Measurements from ENCODE around the gene GNAZ.

The GNAZ gene

GRCh38 chr22:23102002-23102655 lies 31.8 kb downstream of the GNAZ start:
- Histone ChIP-seq H3K9ac (ENCODE audit: insufficient read length) (no peak overlapping the region), H3K9me3 (ENCODE audit: low read depth, low read length) (no peaks in the 10 kb centered on the region), H3K4me3 (no peak overlapping the region), H3K36me3 (ENCODE audit: insufficient read depth, low read length) (no peaks in the 10 kb centered on the region), H3K27ac (no peak overlapping the region)
- TF ChIP-seq POLR2AphosphoS5 (IDR thresholded peaks at IDR 0.05; ENCODE audit: borderline replicate concordance, low read depth, low read length) (no peak), FOXP2 (optimal IDR thresholded peaks at IDR 0.05; ENCODE audit: control extremely low read depth, extremely low read length, insufficient read depth) (no peak)
- DNase-seq (ENCODE audit: low read depth, low spot score), result no peak

- H3K9me3 ChIP-seq (ENCODE audit: low read depth, low read length), result no peaks in the 10 kb centered on the region
- DNase-seq (ENCODE audit: low read depth, low spot score), result no peak
- H3K27ac ChIP-seq, result no peak overlapping the region
- no peak overlapping the region for H3K9ac ChIP-seq (ENCODE audit: insufficient read length)
- H3K4me3 ChIP-seq, result no peak overlapping the region
- TF ChIP-seq POLR2AphosphoS5 (IDR thresholded peaks at IDR 0.05; ENCODE audit: borderline replicate concordance, low read depth, low read length) (no peak), FOXP2 (optimal IDR thresholded peaks at IDR 0.05; ENCODE audit: control extremely low read depth, extremely low read length, insufficient read depth) (no peak), EZH2 (IDR thresholded peaks at IDR 0.05) (no peak)
- no peaks in the 10 kb centered on the region for H3K36me3 ChIP-seq (ENCODE audit: insufficient read depth, low read length)
These were observed 32.5 kb downstream of the GNAZ start for GRCh38 chr22:23102776-23103175.

GRCh38 chr22:23103199-23103954 lies 33.1 kb downstream of the GNAZ start:
- H3K27ac ChIP-seq, result no peak overlapping the region
- no peak for DNase-seq (ENCODE audit: low read depth, low spot score)
- no peak for TF ChIP-seq POLR2AphosphoS5 (IDR thresholded peaks at IDR 0.05; ENCODE audit: borderline replicate concordance, low read depth, low read length)
- no peak overlapping the region for H3K4me3 ChIP-seq
- no peaks in the 10 kb centered on the region for H3K9me3 ChIP-seq (ENCODE audit: low read depth, low read length)
- no peaks in the 10 kb centered on the region for H3K36me3 ChIP-seq (ENCODE audit: insufficient read depth, low read length)
- H3K9ac ChIP-seq (ENCODE audit: insufficient read length), result no peak overlapping the region

GRCh38 chr22:23104187-23104971 lies 34.1 kb downstream of the GNAZ start:
- no peak overlapping the region for H3K27ac ChIP-seq
- H3K36me3 ChIP-seq (ENCODE audit: insufficient read depth, low read length), result no peaks in the 10 kb centered on the region
- no peak for DNase-seq (ENCODE audit: low read depth, low spot score)
- H3K4me3 ChIP-seq, result no peak overlapping the region
- no peaks in the 10 kb centered on the region for H3K9me3 ChIP-seq (ENCODE audit: low read depth, low read length)
- no peak overlapping the region for H3K9ac ChIP-seq (ENCODE audit: insufficient read length)
- TF ChIP-seq POLR2AphosphoS5 (IDR thresholded peaks at IDR 0.05; ENCODE audit: borderline replicate concordance, low read depth, low read length) (no peak), EZH2 (IDR thresholded peaks at IDR 0.05) (no peak), FOXP2 (optimal IDR thresholded peaks at IDR 0.05; ENCODE audit: control extremely low read depth, extremely low read length, insufficient read depth) (no peak)

GRCh38 chr22:23105304-23105703 lies 35.0 kb downstream of the GNAZ start:
- H3K9ac ChIP-seq (ENCODE audit: insufficient read length), result no peak overlapping the region
- no peaks in the 10 kb centered on the region for H3K36me3 ChIP-seq (ENCODE audit: insufficient read depth, low read length)
- no peak overlapping the region for H3K4me3 ChIP-seq
- no peak overlapping the region for H3K27ac ChIP-seq
- no peak for TF ChIP-seq POLR2AphosphoS5 (IDR thresholded peaks at IDR 0.05; ENCODE audit: borderline replicate concordance, low read depth, low read length)
- TF ChIP-seq EZH2 (IDR thresholded peaks at IDR 0.05), result no peak
- no peak for TF ChIP-seq FOXP2 (optimal IDR thresholded peaks at IDR 0.05; ENCODE audit: control extremely low read depth, extremely low read length, insufficient read depth)
- DNase-seq (ENCODE audit: low read depth, low spot score), result no peak
- no peaks in the 10 kb centered on the region for H3K9me3 ChIP-seq (ENCODE audit: low read depth, low read length)

GRCh38 chr22:23105919-23106318 lies 35.6 kb downstream of the GNAZ start:
- H3K9ac ChIP-seq (ENCODE audit: insufficient read length), result no peak overlapping the region
- H3K4me3 ChIP-seq, result no peak overlapping the region
- DNase-seq (ENCODE audit: low read depth, low spot score), result no peak
- H3K36me3 ChIP-seq (ENCODE audit: insufficient read depth, low read length), result no peaks in the 10 kb centered on the region
- no peak for TF ChIP-seq FOXP2 (optimal IDR thresholded peaks at IDR 0.05; ENCODE audit: control extremely low read depth, extremely low read length, insufficient read depth)
- no peak for TF ChIP-seq POLR2AphosphoS5 (IDR thresholded peaks at IDR 0.05; ENCODE audit: borderline replicate concordance, low read depth, low read length)
- TF ChIP-seq EZH2 (IDR thresholded peaks at IDR 0.05), result no peak
- H3K9me3 ChIP-seq (ENCODE audit: low read depth, low read length), result no peaks in the 10 kb centered on the region
- H3K27ac ChIP-seq, result no peak overlapping the region

- Histone ChIP-seq H3K9ac (ENCODE audit: insufficient read length) (no peak overlapping the region), H3K36me3 (ENCODE audit: insufficient read depth, low read length) (no peaks in the 10 kb centered on the region), H3K9me3 (ENCODE audit: low read depth, low read length) (no peaks in the 10 kb centered on the region), H3K4me3 (no peak overlapping the region), H3K27ac (no peak overlapping the region)
- DNase-seq (ENCODE audit: low read depth, low spot score), result no peak
- TF ChIP-seq EZH2 (IDR thresholded peaks at IDR 0.05) (no peak), POLR2AphosphoS5 (IDR thresholded peaks at IDR 0.05; ENCODE audit: borderline replicate concordance, low read depth, low read length) (no peak), FOXP2 (optimal IDR thresholded peaks at IDR 0.05; ENCODE audit: control extremely low read depth, extremely low read length, insufficient read depth) (no peak)
These were observed 36.0 kb downstream of the GNAZ start for GRCh38 chr22:23106344-23106743.

GRCh38 chr22:23106906-23107367 lies 36.6 kb downstream of the GNAZ start:
- TF ChIP-seq FOXP2 (optimal IDR thresholded peaks at IDR 0.05; ENCODE audit: control extremely low read depth, extremely low read length, insufficient read depth) (no peak), POLR2AphosphoS5 (IDR thresholded peaks at IDR 0.05; ENCODE audit: borderline replicate concordance, low read depth, low read length) (no peak), EZH2 (IDR thresholded peaks at IDR 0.05) (no peak)
- Histone ChIP-seq H3K9me3 (ENCODE audit: low read depth, low read length) (no peaks in the 10 kb centered on the region), H3K4me3 (no peak overlapping the region), H3K27ac (no peak overlapping the region), H3K36me3 (ENCODE audit: insufficient read depth, low read length) (no peaks in the 10 kb centered on the region), H3K9ac (ENCODE audit: insufficient read length) (no peak overlapping the region)
- no peak for DNase-seq (ENCODE audit: low read depth, low spot score)
